GM19035 (cell line): ENCODE data around the gene HADHB.
"Not testable (repeated sequence)": the region's sequence is repeated elsewhere in the genome, so short reads cannot be mapped to it uniquely, and the experiment has no call there.

Experiments
- ATAC-seq: cut with Tn5 transposase; IDR thresholded peaks from one replicate; pipeline ENCODE4 v1.9.1; 2021; ENCODE audit not compliant: unreplicated experiment

HADHB gene

GRCh38 chr2:26326514-26326913, 81.8 kb downstream of the HADHB start:
- no peak for ATAC-seq

- no peak for ATAC-seq
Measured at GRCh38 chr2:26327291-26328272, 82.8 kb downstream of the HADHB start.

GRCh38 chr2:26329083-26329482, 84.3 kb downstream of the HADHB start:
- ATAC-seq = not testable (repeated sequence)

- no peak for ATAC-seq
Measured at GRCh38 chr2:26330114-26330549, 85.4 kb downstream of the HADHB start.

GRCh38 chr2:26330604-26331003, 85.9 kb downstream of the HADHB start:
- no peak for ATAC-seq

GRCh38 chr2:26331321-26331720, 86.6 kb downstream of the HADHB start:
- not testable (repeated sequence) for ATAC-seq

GRCh38 chr2:26333293-26333692, 88.6 kb downstream of the HADHB start:
- ATAC-seq = no peak

GRCh38 chr2:26335231-26335630, 90.5 kb downstream of the HADHB start:
- ATAC-seq = no peak

GRCh38 chr2:26336719-26337118, 92.0 kb downstream of the HADHB start:
- no peak for ATAC-seq

GRCh38 chr2:26337298-26337697, 92.6 kb downstream of the HADHB start:
- no peak for ATAC-seq
